ENCODE measurements around the gene SLC1A3.

- TF ChIP-seq, protein P1, sequence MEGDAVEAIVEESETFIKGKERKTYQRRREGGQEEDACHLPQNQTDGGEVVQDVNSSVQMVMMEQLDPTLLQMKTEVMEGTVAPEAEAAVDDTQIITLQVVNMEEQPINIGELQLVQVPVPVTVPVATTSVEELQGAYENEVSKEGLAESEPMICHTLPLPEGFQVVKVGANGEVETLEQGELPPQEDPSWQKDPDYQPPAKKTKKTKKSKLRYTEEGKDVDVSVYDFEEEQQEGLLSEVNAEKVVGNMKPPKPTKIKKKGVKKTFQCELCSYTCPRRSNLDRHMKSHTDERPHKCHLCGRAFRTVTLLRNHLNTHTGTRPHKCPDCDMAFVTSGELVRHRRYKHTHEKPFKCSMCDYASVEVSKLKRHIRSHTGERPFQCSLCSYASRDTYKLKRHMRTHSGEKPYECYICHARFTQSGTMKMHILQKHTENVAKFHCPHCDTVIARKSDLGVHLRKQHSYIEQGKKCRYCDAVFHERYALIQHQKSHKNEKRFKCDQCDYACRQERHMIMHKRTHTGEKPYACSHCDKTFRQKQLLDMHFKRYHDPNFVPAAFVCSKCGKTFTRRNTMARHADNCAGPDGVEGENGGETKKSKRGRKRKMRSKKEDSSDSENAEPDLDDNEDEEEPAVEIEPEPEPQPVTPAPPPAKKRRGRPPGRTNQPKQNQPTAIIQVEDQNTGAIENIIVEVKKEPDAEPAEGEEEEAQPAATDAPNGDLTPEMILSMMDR (IDR thresholded peaks at IDR 0.05; ENCODE audit: insufficient read depth, low read length) = no peak
- TF ChIP-seq SPI1 (IDR thresholded peaks at IDR 0.05; ENCODE audit: borderline replicate concordance, low read depth) = no peak
These were observed 48.2 kb downstream of the SLC1A3 start for GRCh38 chr5:36654564-36654963.

Data from HL-60 (cell line).